CD8-positive, alpha-beta memory T cell (primary cell): ENCODE data around the gene CD74. TPM values are rescaled to one million over a fixed set of nuclear protein-coding genes. Genes with fewer than 3 reads are reported as not detected.

ENCODE experiments used
- CTCF ChIA-PET: fragments of 350-600 bp; sonication (Branson Sonifier 250); formaldehyde crosslinking; loops from one replicate; lab custom pipeline; 2021; ENCODE audit warnings: antibody characterized with exemption; lab: Charles Lee
- POLR2A ChIA-PET: fragments of 350-600 bp; sonication (Branson Sonifier 250); formaldehyde crosslinking; loops from one replicate; lab custom pipeline; 2021; ENCODE audit warnings: antibody characterized with exemption; lab: Charles Lee
- DNase-seq, 5 donors: peaks; one replicate each; pipeline versions ENCODE4 v3.0.0 to v3.0.0-alpha.2; 2020 to 2022; ENCODE audit warnings: mixed read lengths in 1 of 5
- H3K27ac ChIP-seq: one replicate; pipeline ENCODE4 v1.7.0; 2013; ENCODE audit warnings: low read depth, mild to moderate bottlenecking, low read length, moderate library complexity
- H3K27me3 ChIP-seq: 2 replicates; pipeline ENCODE4 v1.7.0; 2013; ENCODE audit warnings: low read length, mild to moderate bottlenecking; ENCODE audit not compliant: insufficient read depth, poor library complexity, severe bottlenecking
- H3K36me3 ChIP-seq: 2 replicates; pipeline ENCODE4 v1.7.0; 2013; ENCODE audit warnings: mild to moderate bottlenecking, low read length, moderate library complexity; ENCODE audit not compliant: insufficient read depth
- H3K4me1 ChIP-seq: 2 replicates; pipeline ENCODE4 v1.7.0; 2013; ENCODE audit warnings: mild to moderate bottlenecking, low read length, moderate library complexity; ENCODE audit not compliant: insufficient read depth
- H3K4me3 ChIP-seq: 2 replicates; pipeline ENCODE4 v1.7.0; 2013; ENCODE audit warnings: mild to moderate bottlenecking, low read length
- H3K9me3 ChIP-seq: 2 replicates; pipeline ENCODE4 v1.7.0; 2013; ENCODE audit warnings: mild to moderate bottlenecking, low read length
- H3K27ac Mint-ChIP-seq, 8 donors: one replicate each; pipeline ENCODE4 v1.8.0; 2020 to 2021; ENCODE audit warnings: mixed read lengths in 8 of 8, mild to moderate bottlenecking in 6 of 8, inconsistent platforms in 3 of 8, moderate library complexity in 3 of 8
- H3K27me3 Mint-ChIP-seq, 2 donors: one replicate each; pipeline ENCODE4 v1.8.0; 2020 to 2021; ENCODE audit warnings: mixed read lengths in 2 of 2, mild to moderate bottlenecking in 1 of 2, moderate library complexity in 1 of 2
- H3K36me3 Mint-ChIP-seq, 3 donors: one replicate each; pipeline ENCODE4 v1.8.0; 2020 to 2021; ENCODE audit warnings: mixed read lengths in 3 of 3, inconsistent platforms in 1 of 3, mild to moderate bottlenecking in 1 of 3
- H3K4me1 Mint-ChIP-seq, 3 donors: one replicate each; pipeline ENCODE4 v1.8.0; 2020 to 2021; ENCODE audit warnings: mixed read lengths in 3 of 3, inconsistent platforms in 1 of 3, mild to moderate bottlenecking in 1 of 3
- H3K4me3 Mint-ChIP-seq, 7 donors: one replicate each; pipeline ENCODE4 v1.8.0; 2020 to 2021; ENCODE audit warnings: mixed read lengths in 7 of 7, mild to moderate bottlenecking in 6 of 7, moderate library complexity in 4 of 7, inconsistent platforms in 2 of 7
- H3K9me3 Mint-ChIP-seq, 5 donors: one replicate each; pipeline ENCODE4 v1.8.0; 2020 to 2022; ENCODE audit warnings: mixed read lengths in 5 of 5, mild to moderate bottlenecking in 3 of 5, moderate library complexity in 2 of 5, inconsistent platforms in 1 of 5
- polyA plus RNA-seq: library from polyadenylated mRNA; unstranded; fragments of 300-500 nt; fragmentation: Illumina TruSeq; gene quantifications from one replicate; pipeline ENCODE4 v1.2.3, GENCODE V29; 2021
- total RNA-seq, 2 experiments: library from RNA; stranded (reverse); gene quantifications; one replicate each; pipeline ENCODE4 v1.2.3, GENCODE V29; 2021

Gene CD74
- total RNA-seq (100 to 1,000 TPM; 319 to 324 TPM), polyA plus RNA-seq (1,273 TPM)

DNA sequence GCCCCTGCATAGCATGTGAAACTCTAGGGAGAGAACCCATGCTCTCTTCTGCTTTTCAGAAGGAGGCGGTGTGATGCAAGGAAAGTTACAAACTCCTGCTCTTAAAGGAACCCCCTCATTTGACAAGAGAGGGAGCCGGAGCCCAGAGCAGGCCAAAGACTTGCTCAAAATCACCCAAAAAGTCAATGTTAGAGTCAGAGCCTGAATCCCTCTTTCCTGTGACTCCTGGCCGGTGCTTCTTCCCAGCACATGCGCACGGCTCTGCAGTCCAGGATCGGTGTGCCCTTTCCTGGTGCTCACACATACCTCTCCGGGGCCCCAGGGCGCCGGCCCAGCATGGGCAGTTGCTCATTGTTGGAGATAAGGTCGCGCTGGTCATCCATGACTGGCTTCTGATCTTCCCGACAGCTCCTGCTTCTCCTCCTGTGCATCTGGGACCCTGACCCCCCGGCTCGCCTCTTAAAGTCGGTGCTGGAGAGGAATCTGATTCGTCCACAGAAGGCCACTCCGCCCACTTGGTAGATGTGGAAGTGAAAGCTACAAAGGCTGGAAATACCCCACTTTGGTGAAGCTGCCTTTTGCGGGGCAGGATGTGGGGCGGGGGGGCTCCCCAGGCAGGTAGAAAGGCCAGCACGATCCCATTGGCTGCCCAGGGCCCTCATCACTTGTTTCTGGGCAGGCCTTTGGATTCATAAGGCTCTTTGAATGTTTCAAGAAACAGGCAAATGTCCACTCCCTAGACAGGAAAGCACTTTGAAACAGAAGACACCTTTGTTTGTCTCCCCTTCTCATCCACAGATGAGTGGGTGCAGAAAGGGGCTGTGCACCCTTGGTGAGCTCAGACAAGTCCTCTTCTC is at the start of gene CD74:
Gene CD74 (minus strand): TSS at position 592 of the 857 bp plus-strand sequence. CDS start 161 bp downstream, at position 431.
- Histone ChIP-seq H3K36me3 (peaks cover 5% of the 10 kb centered on the region), H3K9me3 (no peaks in the 10 kb centered on the region), H3K27me3 (no peaks in the 10 kb centered on the region), H3K4me1 (peaks cover 46% of the 10 kb centered on the region), H3K27ac (peak within 1 kb of the TSS; percentile 96), H3K4me3 (peak within 1 kb of the TSS; percentile 96)
- Mint-ChIP-seq H3K9me3 (peaks cover 0 to 1% (median 0%) of the 10 kb centered on the region in 5 donors), H3K4me1 (peaks cover 42 to 51% (median 46%) of the 10 kb centered on the region in 3 donors), H3K27me3 (peaks cover 0 to 1% of the 10 kb centered on the region in 2 donors), H3K27ac (peak within 1 kb of the TSS; percentile 98 to 100 (median 100)), H3K36me3 (peaks cover 0 to 25% (median 2%) of the 10 kb centered on the region in 3 donors), H3K4me3 (peak within 1 kb of the TSS; percentile 96 to 99 (median 97))
- ChIA-PET CTCF (interaction anchor here (1.1 to 4.7 kb wide), 10 partner anchors 9 to 54 kb away, joined by 3 to 31 read pairs (median 4); partner anchors contain the start of gene RPS14), POLR2A (interaction anchor here (0.6 to 4.2 kb wide), 5 partner anchors 13 to 37 kb away, joined by 3 to 37 read pairs (median 6); partner anchors contain the start of gene RPS14)
- DNase-seq, result peak; percentile 89 to 97 (median 94)

- Mint-ChIP-seq H3K27me3 (peaks cover 0 to 2% of the 10 kb centered on the region in 2 donors), H3K9me3 (no peaks in the 10 kb centered on the region)
- no peak for DNase-seq
These were observed 48.5 kb upstream of the CD74 start for GRCh38 chr5:150461231-150461630.

GRCh38 chr5:150460781-150461180 is 48.1 kb upstream of the CD74 start:
- POLR2A ChIA-PET, result no interaction called here

More at GRCh38 chr5:150461231-150461630, 48.5 kb upstream of the CD74 start:
- H3K27ac Mint-ChIP-seq, result no peak overlapping the region
- Histone ChIP-seq H3K36me3 (no peaks in the 10 kb centered on the region), H3K27me3 (no peaks in the 10 kb centered on the region), H3K27ac (no peak overlapping the region), H3K9me3 (no peaks in the 10 kb centered on the region), H3K4me1 (peaks cover 31% of the 10 kb centered on the region), H3K4me3 (no peak overlapping the region)
- peaks cover 13 to 23% (median 19%) of the 10 kb centered on the region in 3 donors for H3K4me1 Mint-ChIP-seq
- H3K4me3 Mint-ChIP-seq, result no peak overlapping the region
- ChIA-PET POLR2A (no interaction called here), CTCF (interaction anchor here (1.0 to 2.2 kb wide), 2 partner anchors 11 to 99 kb away, joined by 3 to 7 read pairs; no protein-coding TSS in a partner anchor)
- no peaks in the 10 kb centered on the region for H3K36me3 Mint-ChIP-seq

DNA sequence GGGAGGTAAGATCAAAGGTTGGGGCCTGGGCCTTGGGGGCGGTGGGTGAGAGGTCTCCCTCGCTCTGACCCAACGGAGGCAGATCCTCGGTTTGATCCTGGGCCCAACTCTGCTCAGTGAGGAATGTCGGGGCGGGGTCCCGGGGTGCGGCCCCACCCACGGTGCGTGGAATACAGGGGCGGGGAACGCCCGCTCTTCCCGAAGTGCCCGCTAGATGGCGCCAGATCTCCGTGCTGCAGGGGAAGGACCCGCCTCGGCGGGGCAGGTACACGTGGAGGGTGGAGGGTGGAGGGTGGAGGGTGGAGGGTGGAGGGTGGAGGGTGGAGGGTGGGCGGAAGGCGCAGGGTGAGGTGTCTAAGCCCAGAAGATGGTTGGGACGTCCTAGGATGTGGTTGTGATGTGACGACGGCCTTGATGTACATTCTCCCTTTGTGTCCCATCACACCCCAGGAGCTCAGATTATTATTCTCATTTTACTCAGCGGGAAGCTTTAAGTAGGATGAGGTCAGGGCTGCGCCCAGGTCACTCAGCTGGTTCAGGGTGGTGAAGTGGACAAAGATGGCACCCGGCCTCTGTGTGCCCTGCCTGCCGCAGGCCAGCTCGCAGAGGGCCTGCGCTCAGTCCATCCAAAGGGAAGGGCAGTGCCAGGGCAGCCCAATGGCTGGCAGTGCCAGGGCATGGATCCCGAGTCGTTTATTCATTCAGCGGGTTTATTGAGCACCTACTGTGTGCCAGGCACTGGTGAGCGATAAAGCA is 46.3 kb upstream of the CD74 start:
- ChIA-PET CTCF (interaction anchor here (0.6 to 2.8 kb wide), 12 partner anchors 9 to 387 kb away, joined by 3 to 15 read pairs (median 4); partner anchors contain the start of genes IRGM, RPS14 and SMIM3), POLR2A (interaction anchor here (2.1 kb wide), 1 partner anchor 9 kb away, joined by 6 read pairs; no protein-coding TSS in a partner anchor)
- H3K36me3 Mint-ChIP-seq, result no peaks in the 10 kb centered on the region
- Histone ChIP-seq H3K27me3 (no peaks in the 10 kb centered on the region), H3K9me3 (no peaks in the 10 kb centered on the region), H3K4me1 (peaks cover 31% of the 10 kb centered on the region), H3K27ac (no peak overlapping the region), H3K36me3 (no peaks in the 10 kb centered on the region), H3K4me3 (no peak overlapping the region)
- peak overlapping the region in 6 of 8 donors; percentile 14 to 83 (median 68) for H3K27ac Mint-ChIP-seq
- H3K4me1 Mint-ChIP-seq, result peaks cover 13 to 23% (median 19%) of the 10 kb centered on the region in 3 donors
- H3K4me3 Mint-ChIP-seq, result peak overlapping the region in 2 of 7 donors; percentile 20 to 27
- no peaks in the 10 kb centered on the region for H3K9me3 Mint-ChIP-seq
- peaks cover 0 to 2% of the 10 kb centered on the region in 2 donors for H3K27me3 Mint-ChIP-seq
- DNase-seq, result peak; percentile 78 to 90 (median 84)

More at GRCh38 chr5:150460781-150461180, 48.1 kb upstream of the CD74 start:
- CTCF ChIA-PET, result interaction anchor here (1.0 to 2.8 kb wide), 2 partner anchors 11 to 99 kb away, joined by 3 to 15 read pairs; partner anchors contain the start of gene RPS14
- Mint-ChIP-seq H3K36me3 (no peaks in the 10 kb centered on the region), H3K27ac (peak overlapping the region in 4 of 8 donors; percentile 11 to 82 (median 53)), H3K4me1 (peaks cover 13 to 23% (median 19%) of the 10 kb centered on the region in 3 donors), H3K4me3 (no peak overlapping the region), H3K27me3 (peaks cover 0 to 2% of the 10 kb centered on the region in 2 donors), H3K9me3 (no peaks in the 10 kb centered on the region)
- H3K4me1 ChIP-seq, result peaks cover 31% of the 10 kb centered on the region
- H3K27ac ChIP-seq, result no peak overlapping the region
- no peak overlapping the region for H3K4me3 ChIP-seq
- H3K36me3 ChIP-seq, result no peaks in the 10 kb centered on the region
- no peaks in the 10 kb centered on the region for H3K9me3 ChIP-seq
- no peaks in the 10 kb centered on the region for H3K27me3 ChIP-seq
- DNase-seq, result no peak

DNA sequence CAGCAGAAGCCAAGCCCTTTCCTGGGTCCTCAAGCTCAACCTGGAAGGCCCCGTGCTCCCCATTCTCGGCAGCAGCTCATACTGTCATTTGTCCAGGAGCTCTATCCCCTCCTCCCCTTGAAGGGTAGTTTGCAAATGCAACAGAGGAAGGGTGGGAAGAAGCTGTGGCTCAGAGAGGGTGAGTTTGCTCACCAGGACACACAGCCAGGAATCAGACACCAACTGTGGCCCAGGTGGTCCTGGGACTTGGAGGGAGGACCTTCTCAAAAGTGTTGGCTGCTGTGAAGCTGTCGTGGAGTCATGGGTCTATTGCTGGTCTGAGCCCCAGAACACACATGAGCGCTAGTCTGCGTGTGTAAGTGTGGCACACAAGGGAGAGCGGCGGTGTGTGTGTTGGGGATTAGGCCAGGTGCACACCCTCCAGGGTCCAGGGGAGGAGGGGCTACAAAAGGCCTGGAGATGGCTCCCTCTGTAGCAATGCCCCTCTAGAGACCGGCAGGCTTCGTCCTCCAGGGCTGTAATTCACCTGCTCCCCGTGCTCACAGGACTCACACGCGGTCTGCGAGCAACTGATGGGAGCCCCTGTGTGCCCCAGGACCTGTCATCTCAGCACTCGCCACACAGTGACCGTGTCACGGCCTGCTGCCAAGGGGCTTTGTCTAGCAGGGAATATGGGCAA is 45.0 kb upstream of the CD74 start:
- Mint-ChIP-seq H3K27ac (peak overlapping the region in 4 of 8 donors; percentile 29 to 91 (median 56)), H3K4me1 (peaks cover 13 to 23% (median 19%) of the 10 kb centered on the region in 3 donors), H3K36me3 (no peaks in the 10 kb centered on the region), H3K9me3 (no peaks in the 10 kb centered on the region), H3K27me3 (peaks cover 0 to 2% of the 10 kb centered on the region in 2 donors), H3K4me3 (peak overlapping the region in 2 of 7 donors; percentile 43 to 44)
- H3K27ac ChIP-seq, result no peak overlapping the region
- H3K4me3 ChIP-seq, result no peak overlapping the region
- peaks cover 31% of the 10 kb centered on the region for H3K4me1 ChIP-seq
- ChIA-PET POLR2A (interaction anchor here (2.1 kb wide), 1 partner anchor 7 kb away, joined by 6 read pairs; no protein-coding TSS in a partner anchor), CTCF (interaction anchor here (1.2 to 2.8 kb wide), 6 partner anchors 8 to 658 kb away, joined by 4 to 15 read pairs (median 5); partner anchors contain the start of genes RPS14 and SMIM3)
- H3K9me3 ChIP-seq, result no peaks in the 10 kb centered on the region
- H3K27me3 ChIP-seq, result no peaks in the 10 kb centered on the region
- DNase-seq, result no peak
- H3K36me3 ChIP-seq, result no peaks in the 10 kb centered on the region

DNA sequence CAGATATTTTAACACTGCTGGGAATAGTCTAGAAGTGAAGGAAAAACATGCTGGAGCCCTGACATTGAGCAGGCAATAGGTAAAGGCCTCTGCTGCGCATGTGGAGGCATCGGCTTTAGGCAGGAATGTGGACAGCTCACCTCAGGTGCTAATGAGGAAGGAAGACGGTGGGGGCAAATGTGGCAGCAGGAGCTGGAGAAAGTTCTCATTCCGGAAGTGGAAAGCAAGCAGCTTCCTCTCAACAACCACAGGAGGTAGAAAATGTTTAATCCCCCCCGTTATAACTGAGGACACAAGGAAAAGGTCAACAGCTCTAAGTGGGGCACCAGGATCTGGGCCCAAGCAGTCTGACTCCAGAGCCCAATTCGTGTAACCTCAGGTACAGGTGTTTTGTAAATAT is 44.4 kb upstream of the CD74 start:
- no peaks in the 10 kb centered on the region for H3K36me3 Mint-ChIP-seq
- peak in 1 of 5 donors; percentile 17 for DNase-seq
- Histone ChIP-seq H3K9me3 (no peaks in the 10 kb centered on the region), H3K27ac (no peak overlapping the region), H3K4me3 (no peak overlapping the region), H3K27me3 (no peaks in the 10 kb centered on the region), H3K4me1 (peaks cover 31% of the 10 kb centered on the region), H3K36me3 (no peaks in the 10 kb centered on the region)
- H3K4me1 Mint-ChIP-seq, result peaks cover 13 to 23% (median 19%) of the 10 kb centered on the region in 3 donors
- H3K27me3 Mint-ChIP-seq, result peaks cover 0 to 2% of the 10 kb centered on the region in 2 donors
- no peaks in the 10 kb centered on the region for H3K9me3 Mint-ChIP-seq
- peak overlapping the region in 5 of 8 donors; percentile 12 to 67 (median 61) for H3K27ac Mint-ChIP-seq
- H3K4me3 Mint-ChIP-seq, result peak overlapping the region in 1 of 7 donors; percentile 25
- ChIA-PET CTCF (interaction anchor here (1.2 to 2.1 kb wide), 3 partner anchors 103 to 658 kb away, joined by 4 to 8 read pairs (median 5); partner anchors contain the start of gene IRGM), POLR2A (no interaction called here)
